Hematopoietic multipotent progenitor cell (in vitro differentiated cells): ENCODE results near the gene TP53I13. TPM values are rescaled to one million over a fixed set of nuclear protein-coding genes. Genes with fewer than 3 reads are reported as not detected.
A peak's percentile ranks its signal among the peaks of the same experiment; 100 is the strongest.

Experiments
- DNase-seq, 3 donors: peaks; one replicate each; pipeline ENCODE4 v3.0.0-alpha.2; 2011 to 2015; ENCODE audit warnings: low read depth in 2 of 3, low spot score in 2 of 3
- total RNA-seq: library from RNA; depleted of rRNA; stranded (reverse); fragments of >200 nt; gene quantifications from one replicate; pipeline ENCODE4 v1.2.3, GENCODE V29; 2012

Gene TP53I13
- total RNA-seq, 1 donor, result 63.3 TPM

- no peak for DNase-seq
These were observed 10.4 kb downstream of the TP53I13 start for GRCh38 chr17:29578626-29579485.

GRCh38 chr17:29579866-29580771 lies 11.6 kb downstream of the TP53I13 start:
- peak; percentile 84 to 95 (median 92) for DNase-seq

- no peak for DNase-seq
These were observed 13.2 kb downstream of the TP53I13 start for GRCh38 chr17:29581583-29582253.

GRCh38 chr17:29582254-29582765 lies 13.8 kb downstream of the TP53I13 start:
- DNase-seq, result no peak

GRCh38 chr17:29582772-29583171 lies 14.3 kb downstream of the TP53I13 start:
- no peak for DNase-seq

GRCh38 chr17:29583324-29584248 lies 15.1 kb downstream of the TP53I13 start:
- DNase-seq, result no peak

GRCh38 chr17:29584452-29585079 lies 16.1 kb downstream of the TP53I13 start:
- DNase-seq, result no peak

GRCh38 chr17:29585080-29585751 lies 16.7 kb downstream of the TP53I13 start:
- no peak for DNase-seq

- no peak for DNase-seq
These were observed 18.4 kb downstream of the TP53I13 start for GRCh38 chr17:29586676-29587469.

- no peak for DNase-seq
These were observed 19.1 kb downstream of the TP53I13 start for GRCh38 chr17:29587591-29587990.

GRCh38 chr17:29588017-29588561 lies 19.6 kb downstream of the TP53I13 start:
- no peak for DNase-seq

GRCh38 chr17:29588562-29589411 lies 20.3 kb downstream of the TP53I13 start:
- DNase-seq, result no peak

- DNase-seq, result peak; percentile 72 to 87 (median 84)
These were observed 21.3 kb downstream of the TP53I13 start, which contains the start of gene GIT1 for GRCh38 chr17:29589524-29590410. GIT1 (minus strand) TSS chr17:29589648; CDS start chr17:29589378, 270 bp downstream.

GRCh38 chr17:29590411-29591145 lies 22.1 kb downstream of the TP53I13 start:
- no peak for DNase-seq
